ENCODE measurements around the gene MAP3K15. TPM values are rescaled to one million over a fixed set of nuclear protein-coding genes. Genes with fewer than 3 reads are reported as not detected.
A peak's percentile ranks its signal among the peaks of the same experiment; 100 is the strongest.

MAP3K15 gene
- total RNA-seq (ENCODE audit: unreplicated experiment): 1.7 TPM
- long read RNA-seq: 0 reads

GRCh38 chrX:19514791-19515614 lies at the start of gene MAP3K15:
Gene MAP3K15 (minus strand): TSS chrX:19515508. CDS start chrX:19515261, 247 bp downstream.
- TF ChIP-seq CTCF (IDR thresholded peaks at IDR 0.05; ENCODE audit: unreplicated experiment): no peak
- no peaks in the 10 kb centered on the region for H3K36me3 Mint-ChIP-seq (ENCODE audit: low read depth, unreplicated experiment)
- H3K27ac Mint-ChIP-seq (ENCODE audit: unreplicated experiment): no peak within 1 kb of the TSS
- no peaks in the 10 kb centered on the region for H3K4me1 Mint-ChIP-seq (ENCODE audit: unreplicated experiment)
- peak; percentile 42 for DNase-seq (ENCODE audit: low spot score)
- no peaks in the 10 kb centered on the region for H3K9me3 Mint-ChIP-seq (ENCODE audit: unreplicated experiment)
- H3K4me3 Mint-ChIP-seq (ENCODE audit: unreplicated experiment): no peak within 1 kb of the TSS
- peaks cover 6% of the 10 kb centered on the region for H3K27me3 Mint-ChIP-seq (ENCODE audit: unreplicated experiment)

GRCh38 chrX:19564606-19565005 lies 49.3 kb upstream of the MAP3K15 start:
- H3K4me1 Mint-ChIP-seq (ENCODE audit: unreplicated experiment): peaks cover 6% of the 10 kb centered on the region
- no peak for DNase-seq (ENCODE audit: low spot score)
- H3K27me3 Mint-ChIP-seq (ENCODE audit: unreplicated experiment): peaks cover 2% of the 10 kb centered on the region
- H3K9me3 Mint-ChIP-seq (ENCODE audit: unreplicated experiment): no peaks in the 10 kb centered on the region
- no peak overlapping the region for H3K27ac Mint-ChIP-seq (ENCODE audit: unreplicated experiment)
- no peak overlapping the region for H3K4me3 Mint-ChIP-seq (ENCODE audit: unreplicated experiment)
- no peak for TF ChIP-seq CTCF (IDR thresholded peaks at IDR 0.05; ENCODE audit: unreplicated experiment)
- H3K36me3 Mint-ChIP-seq (ENCODE audit: low read depth, unreplicated experiment): peaks cover 11% of the 10 kb centered on the region

- no peak for DNase-seq (ENCODE audit: low spot score)
- Mint-ChIP-seq H3K36me3 (ENCODE audit: low read depth, unreplicated experiment) (peaks cover 7% of the 10 kb centered on the region), H3K4me3 (ENCODE audit: unreplicated experiment) (no peak overlapping the region), H3K9me3 (ENCODE audit: unreplicated experiment) (no peaks in the 10 kb centered on the region), H3K27me3 (ENCODE audit: unreplicated experiment) (peaks cover 2% of the 10 kb centered on the region), H3K4me1 (ENCODE audit: unreplicated experiment) (peaks cover 6% of the 10 kb centered on the region), H3K27ac (ENCODE audit: unreplicated experiment) (no peak overlapping the region)
- no peak for TF ChIP-seq CTCF (IDR thresholded peaks at IDR 0.05; ENCODE audit: unreplicated experiment)
These were observed 48.4 kb upstream of the MAP3K15 start for GRCh38 chrX:19563746-19564145.

- peaks cover 6% of the 10 kb centered on the region for H3K4me1 Mint-ChIP-seq (ENCODE audit: unreplicated experiment)
- DNase-seq (ENCODE audit: low spot score): no peak
- peaks cover 4% of the 10 kb centered on the region for H3K36me3 Mint-ChIP-seq (ENCODE audit: low read depth, unreplicated experiment)
- H3K27ac Mint-ChIP-seq (ENCODE audit: unreplicated experiment): no peak overlapping the region
- H3K9me3 Mint-ChIP-seq (ENCODE audit: unreplicated experiment): no peaks in the 10 kb centered on the region
- H3K27me3 Mint-ChIP-seq (ENCODE audit: unreplicated experiment): peaks cover 2% of the 10 kb centered on the region
- no peak overlapping the region for H3K4me3 Mint-ChIP-seq (ENCODE audit: unreplicated experiment)
- no peak for TF ChIP-seq CTCF (IDR thresholded peaks at IDR 0.05; ENCODE audit: unreplicated experiment)
These were observed 48.0 kb upstream of the MAP3K15 start for GRCh38 chrX:19563327-19563726.

- Mint-ChIP-seq H3K27me3 (ENCODE audit: unreplicated experiment) (peaks cover 4% of the 10 kb centered on the region), H3K36me3 (ENCODE audit: low read depth, unreplicated experiment) (peaks cover 4% of the 10 kb centered on the region), H3K4me3 (ENCODE audit: unreplicated experiment) (no peak overlapping the region), H3K9me3 (ENCODE audit: unreplicated experiment) (no peaks in the 10 kb centered on the region), H3K4me1 (ENCODE audit: unreplicated experiment) (no peaks in the 10 kb centered on the region), H3K27ac (ENCODE audit: unreplicated experiment) (no peak overlapping the region)
- TF ChIP-seq CTCF (IDR thresholded peaks at IDR 0.05; ENCODE audit: unreplicated experiment): no peak
- DNase-seq (ENCODE audit: low spot score): no peak
These were observed 45.3 kb upstream of the MAP3K15 start for GRCh38 chrX:19560611-19561010.

Data from endothelial cell (in vitro differentiated cells).